Measurements from ENCODE around the gene SCAMP2. TPM values are rescaled to one million over a fixed set of nuclear protein-coding genes. Genes with fewer than 3 reads are reported as not detected.

Gene SCAMP2
- total RNA-seq, 1 experiment from 2014 or later: 38.0 TPM

DNA sequence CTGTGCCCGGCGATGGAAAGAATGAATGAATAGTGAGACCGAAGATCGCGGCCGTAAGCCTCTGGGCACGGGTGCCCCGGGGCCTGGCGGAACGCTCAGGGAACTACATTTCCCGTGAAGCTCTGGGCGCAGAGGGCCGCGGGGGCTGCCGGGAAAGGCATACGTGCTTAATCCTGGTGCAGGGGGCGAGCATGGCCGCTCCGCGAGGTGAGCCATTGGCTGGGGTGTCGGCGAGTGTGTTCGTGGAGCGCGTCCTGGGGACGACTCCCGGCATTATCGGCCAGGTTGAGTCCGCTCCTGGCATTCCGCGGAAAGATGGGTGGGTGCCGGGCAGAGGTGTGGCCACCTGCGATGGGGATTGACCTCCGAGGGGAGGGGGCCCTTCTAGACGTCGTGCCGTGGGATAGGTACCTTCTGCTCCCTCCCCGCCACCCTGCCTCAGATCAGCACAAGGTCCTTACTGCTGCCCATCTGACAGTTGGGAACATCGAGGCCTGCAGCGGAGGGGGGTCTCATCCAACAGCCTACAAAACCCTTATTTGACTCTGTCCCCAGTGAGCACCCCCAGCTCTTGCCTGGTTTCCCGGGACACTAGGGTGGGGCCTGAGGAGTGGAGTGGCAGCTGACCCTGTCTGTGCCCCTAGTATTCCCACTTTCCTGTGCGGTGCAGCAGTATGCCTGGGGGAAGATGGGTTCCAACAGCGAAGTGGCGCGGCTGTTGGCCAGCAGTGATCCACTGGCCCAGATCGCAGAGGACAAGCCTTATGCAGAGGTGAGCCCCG lies 16.9 kb upstream of the SCAMP2 start, which contains the start of gene MPI (continued):
- TF ChIP-seq CBFB (CRISPR knock-in tag; IDR thresholded peaks at IDR 0.05; ENCODE audit: low read depth) (peak; percentile 79; the same call in 1 of the 2 replicates), ZNF396 (CRISPR knock-in tag; IDR thresholded peaks at IDR 0.05; ENCODE audit: borderline replicate concordance) (no peak), ZNF281 (CRISPR knock-in tag; IDR thresholded peaks at IDR 0.05) (no peak), AR (CRISPR knock-in tag; IDR thresholded peaks at IDR 0.05) (no peak)

DNA sequence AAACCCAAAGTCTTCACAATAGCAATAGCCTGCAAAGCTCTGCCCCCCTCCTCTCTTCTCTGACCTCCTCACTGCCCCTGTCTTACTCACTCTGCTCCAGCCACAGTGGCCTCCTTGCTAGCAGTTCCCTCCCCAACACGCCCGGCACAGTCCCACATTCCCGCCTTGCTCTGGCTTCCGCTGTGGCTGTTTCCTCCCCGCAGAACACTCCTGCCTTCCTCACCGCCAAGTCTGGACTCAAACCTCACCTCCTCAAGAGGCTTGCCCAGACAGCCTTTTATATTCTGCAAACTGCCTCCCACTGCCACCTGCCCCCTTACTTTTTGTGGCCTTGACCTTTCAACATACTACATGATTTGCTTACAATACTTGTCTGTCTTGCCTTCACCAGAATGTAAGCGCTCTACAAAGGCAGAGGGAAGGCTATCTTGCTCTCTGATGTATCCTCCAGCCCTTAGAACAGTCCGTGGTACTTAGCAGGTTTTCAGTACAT lies 16.3 kb upstream of the SCAMP2 start:
- H3K27ac Mint-ChIP-seq: peak overlapping the region; percentile 77; the same call in 1 of the 2 replicates
- DNase-seq (ENCODE audit: low spot score): peak; percentile 40
- peaks cover 22% of the 10 kb centered on the region for H3K4me1 Mint-ChIP-seq
- peak; percentile 63 for ATAC-seq
- no peaks in the 10 kb centered on the region; the same call in 1 of the 2 replicates for H3K27me3 Mint-ChIP-seq (ENCODE audit: low read depth)
- peak overlapping the region; percentile 91 for H3K4me3 Mint-ChIP-seq
- ChIA-PET POLR2A (interaction anchor here (0.6 to 1.5 kb wide), 2 partner anchors 10 to 12 kb away, joined by 4 to 5 read pairs; no protein-coding TSS in a partner anchor), CTCF (interaction anchor here (0.9 to 4.3 kb wide), 11 partner anchors 12 to 268 kb away, joined by 3 to 45 read pairs (median 4); partner anchors contain the start of genes SCAMP2 and ULK3)
- peaks cover 27% of the 10 kb centered on the region for H3K36me3 Mint-ChIP-seq
- no peaks in the 10 kb centered on the region for H3K9me3 Mint-ChIP-seq
- TF ChIP-seq ERG (CRISPR knock-in tag; IDR thresholded peaks at IDR 0.05) (no peak), ZNF138 (CRISPR knock-in tag; conservative IDR thresholded peaks at IDR 0.05) (no peak), ZNF317 (CRISPR knock-in tag; IDR thresholded peaks at IDR 0.05; ENCODE audit: borderline replicate concordance, low read depth) (no peak), ELF4 (CRISPR knock-in tag; IDR thresholded peaks at IDR 0.05; ENCODE audit: low read depth) (no peak), E2F1 (CRISPR knock-in tag; IDR thresholded peaks at IDR 0.05) (no peak), PRRX2 (CRISPR knock-in tag; IDR thresholded peaks at IDR 0.05) (no peak), NFATC4 (CRISPR knock-in tag; IDR thresholded peaks at IDR 0.05) (no peak), TP53 (CRISPR knock-in tag; IDR thresholded peaks at IDR 0.05) (no peak), CREM (CRISPR knock-in tag; IDR thresholded peaks at IDR 0.05) (no peak), SOX15 (CRISPR knock-in tag; IDR thresholded peaks at IDR 0.05) (no peak), ETV6 (CRISPR knock-in tag; IDR thresholded peaks at IDR 0.05) (0 out of 2 replicates have a peak, but pooled peaks have one; percentile 11), SP1 (CRISPR knock-in tag; conservative IDR thresholded peaks at IDR 0.05) (no peak)
- TF ChIP-seq, protein P1, sequence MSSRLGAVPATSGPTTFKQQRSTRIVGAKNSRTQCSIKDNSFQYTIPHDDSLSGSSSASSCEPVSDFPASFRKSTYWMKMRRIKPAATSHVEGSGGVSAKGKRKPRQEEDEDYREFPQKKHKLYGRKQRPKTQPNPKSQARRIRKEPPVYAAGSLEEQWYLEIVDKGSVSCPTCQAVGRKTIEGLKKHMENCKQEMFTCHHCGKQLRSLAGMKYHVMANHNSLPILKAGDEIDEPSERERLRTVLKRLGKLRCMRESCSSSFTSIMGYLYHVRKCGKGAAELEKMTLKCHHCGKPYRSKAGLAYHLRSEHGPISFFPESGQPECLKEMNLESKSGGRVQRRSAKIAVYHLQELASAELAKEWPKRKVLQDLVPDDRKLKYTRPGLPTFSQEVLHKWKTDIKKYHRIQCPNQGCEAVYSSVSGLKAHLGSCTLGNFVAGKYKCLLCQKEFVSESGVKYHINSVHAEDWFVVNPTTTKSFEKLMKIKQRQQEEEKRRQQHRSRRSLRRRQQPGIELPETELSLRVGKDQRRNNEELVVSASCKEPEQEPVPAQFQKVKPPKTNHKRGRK (CRISPR knock-in tag; IDR thresholded peaks at IDR 0.05; ENCODE audit: borderline replicate concordance): no peak
- TF ChIP-seq, protein P2, sequence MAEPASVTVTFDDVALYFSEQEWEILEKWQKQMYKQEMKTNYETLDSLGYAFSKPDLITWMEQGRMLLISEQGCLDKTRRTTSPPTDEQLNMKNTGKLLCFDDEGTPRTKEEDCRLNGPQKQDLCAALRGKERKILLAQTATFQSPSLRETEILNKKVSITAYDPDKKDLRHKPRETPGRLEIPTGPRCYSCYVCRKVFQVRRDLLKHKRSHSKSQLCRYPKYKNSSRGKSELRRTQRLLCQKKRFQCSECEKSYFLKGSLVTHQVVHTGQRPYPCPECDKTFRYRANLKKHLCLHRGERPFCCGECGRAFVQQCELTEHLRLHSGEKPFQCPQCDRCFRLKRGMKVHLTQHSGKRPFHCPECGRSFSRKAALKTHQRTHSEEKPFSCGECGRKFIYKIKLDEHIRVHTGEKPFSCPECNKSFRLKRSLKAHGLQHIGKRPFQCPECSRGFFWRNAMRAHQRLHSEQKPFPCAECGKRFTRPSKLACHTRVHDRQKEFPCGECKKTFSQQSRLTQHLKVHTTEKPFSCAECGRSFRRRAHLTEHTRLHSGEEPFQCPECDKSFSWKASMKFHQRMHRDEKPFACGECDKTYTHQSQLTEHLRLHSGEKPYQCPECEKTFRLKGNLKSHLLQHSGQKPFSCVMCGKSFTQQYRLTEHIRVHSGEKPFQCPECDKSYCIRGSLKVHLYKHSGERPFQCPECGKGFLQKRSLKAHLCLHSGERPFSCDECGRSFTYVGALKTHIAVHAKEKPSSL (CRISPR knock-in tag; conservative IDR thresholded peaks at IDR 0.05): no peak
- TF ChIP-seq, protein P3, sequence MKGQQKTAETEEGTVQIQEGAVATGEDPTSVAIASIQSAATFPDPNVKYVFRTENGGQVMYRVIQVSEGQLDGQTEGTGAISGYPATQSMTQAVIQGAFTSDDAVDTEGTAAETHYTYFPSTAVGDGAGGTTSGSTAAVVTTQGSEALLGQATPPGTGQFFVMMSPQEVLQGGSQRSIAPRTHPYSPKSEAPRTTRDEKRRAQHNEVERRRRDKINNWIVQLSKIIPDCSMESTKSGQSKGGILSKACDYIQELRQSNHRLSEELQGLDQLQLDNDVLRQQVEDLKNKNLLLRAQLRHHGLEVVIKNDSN (CRISPR knock-in tag; IDR thresholded peaks at IDR 0.05): no peak
- TF ChIP-seq, protein P4, sequence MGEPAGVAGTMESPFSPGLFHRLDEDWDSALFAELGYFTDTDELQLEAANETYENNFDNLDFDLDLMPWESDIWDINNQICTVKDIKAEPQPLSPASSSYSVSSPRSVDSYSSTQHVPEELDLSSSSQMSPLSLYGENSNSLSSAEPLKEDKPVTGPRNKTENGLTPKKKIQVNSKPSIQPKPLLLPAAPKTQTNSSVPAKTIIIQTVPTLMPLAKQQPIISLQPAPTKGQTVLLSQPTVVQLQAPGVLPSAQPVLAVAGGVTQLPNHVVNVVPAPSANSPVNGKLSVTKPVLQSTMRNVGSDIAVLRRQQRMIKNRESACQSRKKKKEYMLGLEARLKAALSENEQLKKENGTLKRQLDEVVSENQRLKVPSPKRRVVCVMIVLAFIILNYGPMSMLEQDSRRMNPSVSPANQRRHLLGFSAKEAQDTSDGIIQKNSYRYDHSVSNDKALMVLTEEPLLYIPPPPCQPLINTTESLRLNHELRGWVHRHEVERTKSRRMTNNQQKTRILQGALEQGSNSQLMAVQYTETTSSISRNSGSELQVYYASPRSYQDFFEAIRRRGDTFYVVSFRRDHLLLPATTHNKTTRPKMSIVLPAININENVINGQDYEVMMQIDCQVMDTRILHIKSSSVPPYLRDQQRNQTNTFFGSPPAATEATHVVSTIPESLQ (CRISPR knock-in tag; IDR thresholded peaks at IDR 0.05): no peak

All from WTC11 (cell line).